SK-N-SH (cell line): Measurements from ENCODE around the gene CMTM8. TPM values are rescaled to one million over a fixed set of nuclear protein-coding genes. Genes with fewer than 3 reads are reported as not detected.

Experiments
- CTCF ChIA-PET: fragments of 300-600, 350-600 bp; formaldehyde crosslinking; extraction: SDS; loops from one replicate; lab custom pipeline; 2021; lab: Yijun Ruan, JAX
- POLR2A ChIA-PET: fragments of 350-600 bp; sonication (Branson Sonifier 250); formaldehyde crosslinking; extraction: SDS; loops from one replicate; lab custom pipeline; 2020; ENCODE audit warnings: antibody characterized with exemption, inconsistent platforms; lab: Yijun Ruan, JAX
- DNase-seq: peaks from one replicate; pipeline ENCODE4 v3.0.0; 2012
- H2AFZ ChIP-seq: fragments of 200-600 bp; sonication (generic); 2 replicates; pipeline ENCODE4 v1.8.1; 2016; ENCODE audit warnings: antibody characterized with exemption, mild to moderate bottlenecking, low read depth
- H3F3A ChIP-seq: fragments of 200-600 bp; sonication (generic); replicated peaks from 2 replicates; pipeline ENCODE3; 2016; ENCODE audit warnings: antibody characterized with exemption, mild to moderate bottlenecking; ENCODE audit not compliant: insufficient read depth
- H3K27ac ChIP-seq, 2 experiments: fragments of 200-500 bp in 1 of 2; fragments of 200-600 bp in 1 of 2; sonication (Bioruptor generic) in 1 of 2; sonication (generic), shearing (Covaris generic) in 1 of 2; 2 replicates each; pipeline versions ENCODE4 v1.5.1 to v1.6.1; 2014 to 2016; ENCODE audit warnings: low read depth in 2 of 2, inconsistent platforms in 1 of 2, low read length in 1 of 2, mild to moderate bottlenecking in 1 of 2, mixed read lengths in 1 of 2
- H3K27me3 ChIP-seq: fragments of 200-600 bp; sonication (generic), shearing (Covaris generic); 2 replicates; pipeline ENCODE4 v1.6.1; 2016; ENCODE audit warnings: mixed run types; ENCODE audit not compliant: insufficient read depth
- H3K36me3 ChIP-seq, 2 experiments: fragments of 200-500 bp in 1 of 2; fragments of 200-600 bp in 1 of 2; sonication (Bioruptor generic) in 1 of 2; sonication (generic) in 1 of 2; replicated peaks in 1 of 2; 2 replicates each; pipeline versions ENCODE3 to v1.5.1; 2014 to 2016; ENCODE audit warnings: low read length in 1 of 2, mild to moderate bottlenecking in 1 of 2; ENCODE audit not compliant: insufficient read depth in 2 of 2, control insufficient read depth in 1 of 2
- H3K4me1 ChIP-seq, 2 experiments: fragments of 200-500 bp in 1 of 2; fragments of 200-600 bp in 1 of 2; sonication (Bioruptor generic) in 1 of 2; sonication (generic), shearing (Covaris generic) in 1 of 2; 2 replicates each; pipeline versions ENCODE4 v1.5.1 to v1.6.1; 2014 to 2016; ENCODE audit warnings: low read depth in 1 of 2, low read length in 1 of 2, mixed run types in 1 of 2; ENCODE audit not compliant: insufficient read depth in 2 of 2, control insufficient read depth in 1 of 2
- H3K4me2 ChIP-seq: fragments of 200-600 bp; sonication (generic), shearing (Covaris generic); 2 replicates; pipeline ENCODE4 v1.6.1; 2017; ENCODE audit warnings: mixed run types
- H3K4me3 ChIP-seq, 2 experiments: fragments of 200-500 bp in 1 of 2; fragments of 200-600 bp in 1 of 2; sonication (Bioruptor generic) in 1 of 2; sonication (generic), shearing (Covaris generic) in 1 of 2; 2 replicates each; pipeline versions ENCODE4 v1.5.1 to v1.8.1; 2014 to 2016; ENCODE audit warnings: low read depth in 2 of 2, inconsistent platforms in 1 of 2, low read length in 1 of 2, mild to moderate bottlenecking in 1 of 2, mixed read lengths in 1 of 2, moderate library complexity in 1 of 2
- H3K79me2 ChIP-seq: fragments of 200-600 bp; sonication (generic); 2 replicates; pipeline ENCODE4 v1.8.1; 2017; ENCODE audit warnings: mild to moderate bottlenecking; ENCODE audit not compliant: insufficient read depth
- H3K9ac ChIP-seq: fragments of 200-600 bp; sonication (generic); 2 replicates; pipeline ENCODE4 v1.6.1; 2017; ENCODE audit warnings: mixed run types
- H3K9me2 ChIP-seq: fragments of 200-600 bp; sonication (generic); 2 replicates; pipeline ENCODE4 v1.6.1; 2017; ENCODE audit warnings: mixed run types
- H3K9me3 ChIP-seq: fragments of 200-600 bp; sonication (generic); 2 replicates; pipeline ENCODE4 v1.6.1; 2017; ENCODE audit warnings: mixed run types, mild to moderate bottlenecking, moderate library complexity
- H4K20me1 ChIP-seq: fragments of 200-600 bp; sonication (generic); 2 replicates; pipeline ENCODE4 v1.6.1; 2017; ENCODE audit warnings: mild to moderate bottlenecking, mixed run types; ENCODE audit not compliant: insufficient read depth
- CHD2 ChIP-seq: fragments of 150-350 bp; IDR thresholded peaks from 2 replicates; pipeline ENCODE4 v1.6.1; 2018; ENCODE audit warnings: low read length; ENCODE audit not compliant: partially characterized antibody
- GATA2 ChIP-seq: sonication (generic); formaldehyde crosslinking; IDR thresholded peaks from 2 replicates; pipeline ENCODE4 v1.5.0; 2020; ENCODE audit warnings: mild to moderate bottlenecking, missing genetic modification reagents
- IRF3 ChIP-seq: fragments of 150-350 bp; IDR thresholded peaks from 2 replicates; pipeline ENCODE4 v1.6.1; 2016; ENCODE audit warnings: mild to moderate bottlenecking, low read depth, low read length
- JUND ChIP-seq: IDR thresholded peaks from 2 replicates; pipeline ENCODE4 v1.4.0; 2012
- MEF2A ChIP-seq: IDR thresholded peaks from 2 replicates; pipeline ENCODE4 v1.4.0; 2012; ENCODE audit warnings: low read depth, borderline replicate concordance
- MXI1 ChIP-seq: IDR thresholded peaks from 2 replicates; pipeline ENCODE4 v1.6.1; 2012; ENCODE audit warnings: mild to moderate bottlenecking, low read depth, low read length, improper control_type of control experiment
- POLR2AphosphoS5 ChIP-seq: IDR thresholded peaks from 2 replicates; pipeline ENCODE4 v1.6.1; 2012; ENCODE audit warnings: low read depth, low read length
- RAD21 ChIP-seq: IDR thresholded peaks from 2 replicates; pipeline ENCODE4 v1.6.1; 2012; ENCODE audit warnings: mild to moderate bottlenecking, low read length
- RCOR1 ChIP-seq: fragments of 150-350 bp; IDR thresholded peaks from 2 replicates; pipeline ENCODE4 v1.6.1; 2017; ENCODE audit warnings: antibody characterized with exemption, low read length
- REST ChIP-seq: IDR thresholded peaks from 2 replicates; pipeline ENCODE4 v1.6.1; 2012; ENCODE audit warnings: mild to moderate bottlenecking, low read depth, low read length, moderate library complexity
- RFX5 ChIP-seq: IDR thresholded peaks from 2 replicates; pipeline ENCODE4 v1.6.1; 2012; ENCODE audit warnings: mild to moderate bottlenecking, improper control_type of control experiment, low read length
- TCF12 ChIP-seq: IDR thresholded peaks from 2 replicates; pipeline ENCODE4 v1.4.0; 2012
- YY1 ChIP-seq: IDR thresholded peaks from 2 replicates; pipeline ENCODE4 v1.4.0; 2012; ENCODE audit warnings: low read depth, mild to moderate bottlenecking
- WGBS: methylation state at CpG from one replicate; pipeline ENCODE4 v1.1.6; 2017; ENCODE audit warnings: low lambda C conversion rate; 5-methylcytosine and 5-hydroxymethylcytosine counted together
- polyA plus RNA-seq, 3 experiments: library from polyadenylated mRNA; depleted of rRNA; stranded (reverse); fragments of >200 nt; gene quantifications; 2 replicates each; pipeline ENCODE4 v1.2.3, GENCODE V29; 2012
- TF ChIP-seq, protein P1 (sequence below): fragments of 150-350 bp; IDR thresholded peaks from 2 replicates; pipeline ENCODE4 v1.6.1; 2017; ENCODE audit warnings: antibody characterized with exemption, low read length, low read depth, borderline replicate concordance
- TF ChIP-seq, protein P2 (sequence below): IDR thresholded peaks from 2 replicates; pipeline ENCODE4; 2012
- TF ChIP-seq, protein P3 (sequence below): IDR thresholded peaks from 2 replicates; pipeline ENCODE4 v1.4.0; 2012; ENCODE audit warnings: low read depth, borderline replicate concordance
- TF ChIP-seq, protein P4 (sequence below): IDR thresholded peaks from 2 replicates; pipeline ENCODE4 v1.4.0; 2012; ENCODE audit warnings: low read depth, borderline replicate concordance

CMTM8 gene
- polyA plus RNA-seq, 1 of the 3 experiments (the other 2 are of a cell fraction), result 9.7 TPM

DNA sequence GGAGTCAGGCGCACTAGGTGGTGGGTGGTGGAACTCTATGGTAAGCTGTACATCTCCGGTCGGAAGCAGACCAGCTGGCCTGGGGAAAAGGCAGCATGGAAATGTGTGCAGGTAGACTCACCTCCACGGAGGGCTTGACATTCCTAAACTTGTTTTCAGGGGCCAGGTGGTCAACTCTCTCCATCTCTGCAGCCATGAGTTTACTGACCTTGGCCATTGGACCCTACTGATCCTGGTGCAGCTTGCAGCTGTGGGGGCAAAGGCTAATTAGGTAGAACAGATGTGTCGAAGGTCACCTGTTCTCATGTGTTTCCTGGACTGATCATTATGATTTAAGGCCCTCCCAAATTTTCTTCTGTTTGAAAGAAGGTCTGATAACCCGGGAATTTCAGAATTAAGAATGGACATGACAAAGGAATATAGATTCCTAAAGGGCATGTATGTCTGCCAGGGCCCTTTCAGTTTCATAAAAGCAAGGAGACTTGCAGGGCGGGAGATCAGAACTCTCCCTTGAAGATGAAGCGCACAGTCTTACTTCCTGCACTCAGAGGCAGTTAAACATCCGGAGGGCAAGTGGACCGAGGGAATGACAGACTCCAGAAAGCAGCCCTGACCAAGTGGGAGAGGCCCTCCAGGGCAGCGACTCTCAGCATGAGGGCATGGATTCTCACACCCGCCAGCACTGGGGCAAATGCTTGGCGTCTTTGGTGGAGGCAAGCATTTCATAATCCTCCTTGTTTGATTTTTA lies 97.1 kb downstream of the CMTM8 start:
- H3K4me1 ChIP-seq, result peaks cover 0 to 3% of the 10 kb centered on the region in 2 experiments; a peak in 1 of 4 replicates
- TF ChIP-seq JUND (no peak), IRF3 (no peak), RCOR1 (no peak), POLR2AphosphoS5 (no peak), MXI1 (no peak), RAD21 (no peak)
- POLR2A ChIA-PET, result interaction anchor here (0.6 kb wide), 1 partner anchor 92 kb away, joined by 3 read pairs; no protein-coding TSS in a partner anchor
- H3K27ac ChIP-seq, result no peak overlapping the region
- no peaks in the 10 kb centered on the region for H3K36me3 ChIP-seq
- no peak overlapping the region for H3K4me3 ChIP-seq
- no peaks in the 10 kb centered on the region for H3K27me3 ChIP-seq
- CTCF ChIA-PET, result interaction anchor here (0.9 to 1.6 kb wide), 2 partner anchors 8 to 11 kb away, joined by 3 to 5 read pairs; no protein-coding TSS in a partner anchor
- no peak overlapping the region for H2AFZ ChIP-seq
- no peaks in the 10 kb centered on the region for H4K20me1 ChIP-seq
- no peak overlapping the region for H3K9ac ChIP-seq
- H3K79me2 ChIP-seq, result no peaks in the 10 kb centered on the region
- no peaks in the 10 kb centered on the region for H3F3A ChIP-seq
- no peak for DNase-seq
- H3K9me2 ChIP-seq, result no peaks in the 10 kb centered on the region
- 91% methylated on average over 11 of the region's 13 CpGs for WGBS
- no peak overlapping the region for H3K4me2 ChIP-seq
- no peaks in the 10 kb centered on the region for H3K9me3 ChIP-seq

DNA sequence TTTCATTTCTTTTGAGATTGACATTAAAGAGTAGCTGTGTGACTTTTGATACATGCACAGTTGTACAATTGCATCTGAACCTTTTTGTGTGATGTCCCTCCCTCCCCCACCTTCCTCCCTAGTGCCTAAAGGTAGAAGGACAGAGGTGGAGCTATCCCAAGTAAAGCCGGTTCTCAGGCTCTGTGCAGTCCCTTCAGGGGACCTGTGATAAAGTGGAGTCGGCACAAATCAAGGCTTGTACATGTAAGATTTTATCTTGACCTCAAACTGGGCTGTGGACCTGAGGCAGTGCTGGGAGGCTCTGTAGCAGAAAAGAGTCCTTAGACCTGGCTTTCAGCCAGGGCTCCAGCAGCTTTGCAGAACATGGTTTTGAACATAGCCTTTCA lies 97.6 kb downstream of the CMTM8 start:
- Histone ChIP-seq H3K4me1 (peaks cover 0 to 3% of the 10 kb centered on the region in 2 experiments; a peak in 1 of 4 replicates), H4K20me1 (no peaks in the 10 kb centered on the region), H3F3A (no peaks in the 10 kb centered on the region), H3K27me3 (no peaks in the 10 kb centered on the region), H3K79me2 (no peaks in the 10 kb centered on the region), H3K9me2 (no peaks in the 10 kb centered on the region), H3K9me3 (no peaks in the 10 kb centered on the region), H3K9ac (no peak overlapping the region), H3K36me3 (no peaks in the 10 kb centered on the region), H3K4me3 (no peak overlapping the region), H3K27ac (no peak overlapping the region), H3K4me2 (no peak overlapping the region), H2AFZ (no peak overlapping the region)
- DNase-seq, result no peak
- ChIA-PET CTCF (interaction anchor here (0.9 kb wide), 1 partner anchor 11 kb away, joined by 5 read pairs; no protein-coding TSS in a partner anchor), POLR2A (no interaction called here)
- 18% methylated on average over 1 of the region's 2 CpGs for WGBS
- TF ChIP-seq, protein P1, sequence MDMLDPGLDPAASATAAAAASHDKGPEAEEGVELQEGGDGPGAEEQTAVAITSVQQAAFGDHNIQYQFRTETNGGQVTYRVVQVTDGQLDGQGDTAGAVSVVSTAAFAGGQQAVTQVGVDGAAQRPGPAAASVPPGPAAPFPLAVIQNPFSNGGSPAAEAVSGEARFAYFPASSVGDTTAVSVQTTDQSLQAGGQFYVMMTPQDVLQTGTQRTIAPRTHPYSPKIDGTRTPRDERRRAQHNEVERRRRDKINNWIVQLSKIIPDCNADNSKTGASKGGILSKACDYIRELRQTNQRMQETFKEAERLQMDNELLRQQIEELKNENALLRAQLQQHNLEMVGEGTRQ, result no peak
- TF ChIP-seq YY1 (no peak), RCOR1 (no peak), JUND (no peak), POLR2AphosphoS5 (no peak), CHD2 (no peak), GATA2 (CRISPR knock-in tag) (no peak), RFX5 (no peak), MEF2A (no peak), RAD21 (no peak), TCF12 (no peak), REST (no peak)
- TF ChIP-seq, protein P2, sequence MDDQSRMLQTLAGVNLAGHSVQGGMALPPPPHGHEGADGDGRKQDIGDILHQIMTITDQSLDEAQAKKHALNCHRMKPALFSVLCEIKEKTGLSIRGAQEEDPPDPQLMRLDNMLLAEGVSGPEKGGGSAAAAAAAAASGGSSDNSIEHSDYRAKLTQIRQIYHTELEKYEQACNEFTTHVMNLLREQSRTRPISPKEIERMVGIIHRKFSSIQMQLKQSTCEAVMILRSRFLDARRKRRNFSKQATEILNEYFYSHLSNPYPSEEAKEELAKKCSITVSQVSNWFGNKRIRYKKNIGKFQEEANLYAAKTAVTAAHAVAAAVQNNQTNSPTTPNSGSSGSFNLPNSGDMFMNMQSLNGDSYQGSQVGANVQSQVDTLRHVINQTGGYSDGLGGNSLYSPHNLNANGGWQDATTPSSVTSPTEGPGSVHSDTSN, result no peak
- TF ChIP-seq, protein P3, sequence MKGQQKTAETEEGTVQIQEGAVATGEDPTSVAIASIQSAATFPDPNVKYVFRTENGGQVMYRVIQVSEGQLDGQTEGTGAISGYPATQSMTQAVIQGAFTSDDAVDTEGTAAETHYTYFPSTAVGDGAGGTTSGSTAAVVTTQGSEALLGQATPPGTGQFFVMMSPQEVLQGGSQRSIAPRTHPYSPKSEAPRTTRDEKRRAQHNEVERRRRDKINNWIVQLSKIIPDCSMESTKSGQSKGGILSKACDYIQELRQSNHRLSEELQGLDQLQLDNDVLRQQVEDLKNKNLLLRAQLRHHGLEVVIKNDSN, result no peak
- TF ChIP-seq, protein P4, sequence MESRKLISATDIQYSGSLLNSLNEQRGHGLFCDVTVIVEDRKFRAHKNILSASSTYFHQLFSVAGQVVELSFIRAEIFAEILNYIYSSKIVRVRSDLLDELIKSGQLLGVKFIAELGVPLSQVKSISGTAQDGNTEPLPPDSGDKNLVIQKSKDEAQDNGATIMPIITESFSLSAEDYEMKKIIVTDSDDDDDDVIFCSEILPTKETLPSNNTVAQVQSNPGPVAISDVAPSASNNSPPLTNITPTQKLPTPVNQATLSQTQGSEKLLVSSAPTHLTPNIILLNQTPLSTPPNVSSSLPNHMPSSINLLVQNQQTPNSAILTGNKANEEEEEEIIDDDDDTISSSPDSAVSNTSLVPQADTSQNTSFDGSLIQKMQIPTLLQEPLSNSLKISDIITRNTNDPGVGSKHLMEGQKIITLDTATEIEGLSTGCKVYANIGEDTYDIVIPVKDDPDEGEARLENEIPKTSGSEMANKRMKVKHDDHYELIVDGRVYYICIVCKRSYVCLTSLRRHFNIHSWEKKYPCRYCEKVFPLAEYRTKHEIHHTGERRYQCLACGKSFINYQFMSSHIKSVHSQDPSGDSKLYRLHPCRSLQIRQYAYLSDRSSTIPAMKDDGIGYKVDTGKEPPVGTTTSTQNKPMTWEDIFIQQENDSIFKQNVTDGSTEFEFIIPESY, result no peak
